ENCODE measurements around the gene ZMYND15.

ZMYND15 gene

DNA sequence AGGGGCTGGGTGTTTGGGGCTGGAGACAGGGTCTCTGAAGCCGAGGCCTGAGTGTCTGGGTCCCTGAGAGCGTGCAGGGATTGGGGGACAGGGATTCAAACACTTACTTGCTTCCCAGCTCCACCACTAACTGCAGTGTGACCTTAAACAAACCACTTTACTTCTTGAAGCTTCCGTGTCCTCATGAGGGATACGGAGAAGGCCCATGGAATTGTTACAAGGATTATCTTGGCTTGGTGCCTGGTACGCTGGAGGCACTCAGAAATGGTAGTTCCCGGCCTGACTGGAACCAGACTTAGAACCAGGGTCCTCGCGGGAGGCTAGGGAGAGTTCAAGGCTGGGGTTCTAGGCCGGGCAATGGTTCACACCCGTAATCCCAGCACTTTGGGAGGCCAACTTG lies 3.0 kb downstream of the ZMYND15 start:
- DNase-seq (ENCODE audit: low read depth in 2 of 2): no peak

DNA sequence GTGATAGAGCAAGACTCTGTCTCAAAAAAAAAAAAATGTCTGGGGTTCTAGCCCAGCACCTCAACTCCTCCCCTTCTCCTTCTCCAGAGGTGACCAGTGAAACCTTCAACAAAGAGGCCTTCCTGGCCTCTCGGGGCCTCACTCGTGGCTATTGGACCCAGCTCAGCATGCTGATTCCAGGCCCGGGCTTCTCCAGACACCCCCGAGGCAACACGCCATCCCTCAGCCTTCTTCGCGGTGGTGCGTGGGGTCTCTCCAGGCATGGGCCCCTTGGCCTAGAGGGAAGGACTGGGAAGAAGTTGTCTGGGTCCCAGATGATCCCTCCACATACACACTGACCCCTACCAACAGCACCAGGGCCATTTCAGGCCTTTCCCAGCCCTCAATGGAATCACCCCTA lies 3.6 kb downstream of the ZMYND15 start:
- no peak for DNase-seq (ENCODE audit: low read depth in 2 of 2)

DNA sequence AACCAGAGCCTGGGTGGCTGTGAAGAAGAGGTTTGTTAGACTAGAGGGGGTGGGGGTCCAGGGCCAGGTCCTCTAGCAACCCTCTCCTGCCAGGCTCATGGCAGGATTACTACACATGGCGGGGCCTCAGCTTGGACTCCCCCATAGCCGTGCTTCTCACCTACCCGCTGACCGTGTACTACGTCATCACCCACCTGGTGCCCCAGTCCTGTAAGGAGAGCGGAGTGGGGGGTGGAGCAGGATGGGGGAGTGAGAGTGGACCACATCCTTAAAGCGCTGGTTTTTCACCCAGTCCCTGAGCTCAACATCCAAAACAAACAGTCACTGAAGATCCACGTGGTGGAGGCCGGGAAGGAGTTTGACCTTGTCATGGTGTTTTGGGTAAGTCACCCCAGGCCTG lies 4.3 kb downstream of the ZMYND15 start:
- no peak for DNase-seq (ENCODE audit: low read depth in 2 of 2)

DNA sequence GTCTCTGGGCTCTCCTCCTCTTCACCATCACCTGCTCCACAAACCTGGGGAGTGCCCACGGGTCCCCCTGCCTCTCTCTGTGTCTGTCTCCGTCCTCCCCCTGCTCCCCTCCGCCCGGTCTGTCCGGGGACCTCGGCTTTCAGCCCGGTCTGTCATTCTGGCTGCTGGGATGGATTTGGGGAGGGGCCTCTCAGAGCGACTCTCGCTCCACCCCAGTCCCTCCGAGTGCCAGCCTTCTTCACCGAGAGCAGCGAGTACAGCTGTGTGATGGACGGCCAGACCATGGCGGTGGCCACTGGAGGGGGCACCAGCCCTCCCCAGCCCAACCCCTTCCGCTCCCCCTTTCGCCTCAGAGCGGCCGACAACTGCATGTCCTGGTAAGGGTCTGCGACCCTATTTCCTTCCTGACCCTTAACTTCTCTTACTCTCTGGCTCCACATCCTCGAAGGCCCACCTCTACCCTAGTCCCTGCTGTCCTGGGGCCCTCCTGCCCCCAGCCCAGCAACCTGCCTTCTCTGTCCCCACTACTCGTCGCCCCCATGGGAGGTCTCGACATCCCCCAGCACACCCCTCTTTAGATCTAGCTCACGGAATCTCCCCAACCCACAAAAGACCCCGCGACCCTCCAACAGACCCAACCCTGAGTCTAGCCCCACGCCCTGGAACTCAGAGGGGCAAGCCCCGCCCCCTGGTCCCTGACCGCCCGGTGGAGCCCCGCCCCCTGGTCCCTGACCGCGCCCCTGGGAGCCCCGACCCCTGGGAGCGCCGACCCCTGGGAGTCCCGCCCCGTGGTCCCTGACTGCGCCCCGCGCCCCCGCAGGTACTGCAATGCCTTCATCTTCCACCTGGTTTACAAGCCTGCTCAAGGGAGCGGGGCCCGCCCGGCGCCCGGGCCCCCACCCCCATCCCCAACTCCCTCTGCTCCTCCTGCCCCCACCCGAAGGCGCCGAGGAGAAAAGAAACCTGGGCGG lies 5.7 kb downstream of the ZMYND15 start:
- no peak for DNase-seq (ENCODE audit: low read depth in 2 of 2)

DNA sequence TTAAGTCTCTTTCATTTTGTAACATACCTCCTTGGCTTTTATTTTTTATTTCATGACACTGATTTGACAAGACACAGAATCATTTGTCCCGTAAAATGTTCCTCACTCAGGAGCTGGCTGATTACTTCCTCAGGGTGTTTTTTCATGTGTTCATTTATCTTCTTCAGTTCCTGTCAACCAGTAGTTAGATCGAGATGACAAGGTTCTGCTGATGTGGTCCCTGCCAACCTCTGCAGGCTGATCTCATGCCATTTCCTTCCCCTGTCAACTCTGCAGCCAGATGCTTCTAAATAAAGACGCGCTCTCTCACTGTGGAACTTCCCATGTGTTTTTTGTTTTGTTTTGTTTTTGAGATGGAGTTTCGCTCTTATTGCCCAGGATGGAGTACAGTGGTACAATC lies 8.2 kb downstream of the ZMYND15 start:
- no peak for DNase-seq (ENCODE audit: low read depth in 2 of 2)

DNA sequence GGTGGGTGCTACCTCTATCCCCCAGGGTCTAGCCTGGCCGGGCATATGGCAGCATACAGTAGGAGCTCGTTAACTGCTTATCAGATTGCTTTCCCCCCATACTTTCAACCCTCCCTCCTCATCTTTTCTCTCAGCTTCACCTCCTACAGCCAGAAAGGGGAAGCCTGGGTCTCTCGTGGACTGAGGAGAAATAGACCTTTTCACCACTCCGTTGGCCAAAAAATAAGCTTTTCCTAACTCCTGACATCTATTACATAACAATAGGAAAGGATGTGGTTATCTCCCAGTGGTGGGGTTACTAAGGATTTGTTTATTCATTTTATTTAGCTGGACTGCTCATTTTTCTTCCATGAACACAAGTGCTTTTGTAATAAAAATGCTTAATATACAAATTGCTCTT lies 9.1 kb downstream of the ZMYND15 start:
- no peak for DNase-seq (ENCODE audit: low read depth in 2 of 2)

DNA sequence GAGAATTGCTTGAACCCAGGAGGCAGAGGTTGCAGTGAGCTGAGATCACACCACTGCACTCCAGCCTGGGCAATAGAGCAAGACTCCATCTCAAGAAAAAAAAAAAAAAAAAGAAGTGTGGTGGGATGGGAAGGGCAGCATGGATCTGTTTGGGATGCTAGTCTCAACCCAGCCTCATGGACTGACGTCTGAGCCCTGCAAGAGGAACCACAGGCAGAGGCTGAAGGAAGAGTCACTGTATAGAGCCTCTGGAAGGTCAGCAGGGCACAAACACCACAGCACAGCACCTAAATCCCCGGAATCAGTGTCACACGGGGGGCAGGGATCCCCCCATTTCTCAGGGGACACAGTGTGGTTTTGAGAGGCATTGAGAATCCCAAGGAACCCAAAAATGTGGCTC lies 11.0 kb downstream of the ZMYND15 start:
- DNase-seq (ENCODE audit: low read depth in 2 of 2): no peak

DNA sequence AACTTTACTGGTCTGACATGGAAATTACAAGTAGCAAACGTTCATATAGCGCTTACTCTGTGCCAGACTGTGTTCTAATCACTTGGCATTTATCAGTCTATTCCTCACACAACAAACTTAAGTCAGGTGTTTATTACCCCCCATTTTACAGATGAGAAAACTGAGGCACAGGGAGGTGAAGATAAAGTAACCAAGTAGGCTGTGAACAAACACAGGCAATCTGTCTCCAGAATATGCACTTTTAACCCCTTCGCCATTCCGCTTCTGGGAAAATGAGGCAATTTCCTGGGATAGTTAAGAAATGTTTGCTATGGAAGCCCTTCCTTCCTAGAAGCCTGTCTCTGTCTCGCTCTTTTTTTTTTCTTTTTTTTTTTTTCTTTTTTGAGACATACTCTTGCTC lies 12.3 kb downstream of the ZMYND15 start:
- DNase-seq (ENCODE audit: low read depth in 2 of 2): no peak

DNA sequence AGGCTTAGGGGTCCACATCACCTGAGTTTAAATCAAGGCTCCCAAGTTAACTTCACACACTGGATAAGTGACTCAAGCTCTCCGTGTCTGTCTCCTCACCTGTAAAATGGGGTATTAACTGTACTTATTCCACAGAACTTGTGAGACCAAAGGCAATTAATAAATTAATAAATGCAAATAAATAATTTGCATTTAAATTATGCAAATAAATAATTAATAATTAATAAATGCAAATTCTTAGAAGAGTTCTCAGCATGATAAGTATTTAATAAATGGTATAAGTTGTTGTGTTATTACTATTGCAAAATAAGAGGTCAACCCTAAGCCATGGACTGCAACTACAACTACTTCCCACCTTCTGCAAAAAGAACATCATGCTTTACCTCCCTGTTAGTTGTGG lies 13.8 kb downstream of the ZMYND15 start:
- DNase-seq (ENCODE audit: low read depth in 2 of 2): no peak

DNA sequence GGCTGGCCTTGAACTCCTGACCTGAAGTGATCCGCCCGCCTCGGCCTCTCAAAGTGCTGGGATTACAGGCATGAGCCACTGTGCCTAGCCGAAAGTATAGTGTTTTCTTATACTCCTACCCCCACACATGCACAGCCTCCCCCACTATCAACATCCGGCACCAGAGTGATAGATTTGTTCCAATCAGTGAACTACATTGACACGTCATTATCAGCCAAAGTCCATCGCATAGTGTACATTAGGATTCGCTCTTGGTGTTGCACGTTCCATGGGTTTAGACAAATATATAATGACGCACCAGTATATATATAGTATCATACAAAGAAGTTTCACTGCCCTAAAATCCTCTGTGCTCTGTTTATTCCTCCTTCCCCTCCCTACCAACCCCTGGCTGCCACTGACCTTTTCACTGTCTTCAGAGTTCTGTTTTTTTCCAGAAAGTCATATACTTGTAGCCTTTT lies 20.2 kb downstream of the ZMYND15 start:
- DNase-seq (ENCODE audit: low read depth in 2 of 2): no peak

DNA sequence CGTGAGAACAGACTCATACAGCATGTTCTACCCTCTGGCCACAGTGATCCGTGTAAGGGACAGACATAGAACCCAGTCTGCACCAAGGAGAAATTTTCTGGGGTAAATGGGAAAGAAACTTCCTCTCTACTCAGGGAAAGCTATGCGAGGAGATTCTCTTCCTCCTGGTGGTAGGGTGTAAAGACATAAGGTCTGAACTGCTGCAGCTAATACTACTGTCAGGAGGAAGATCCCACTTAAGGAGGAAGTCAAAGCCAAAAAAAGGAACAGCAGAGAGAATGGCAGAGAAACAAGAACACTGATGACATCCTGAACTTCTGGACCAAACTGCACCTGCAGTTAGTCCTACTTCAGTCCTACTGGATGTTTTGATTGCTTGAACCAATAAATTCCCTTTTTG lies 25.0 kb downstream of the ZMYND15 start:
- no peak for DNase-seq (ENCODE audit: low read depth in 2 of 2)

DNA sequence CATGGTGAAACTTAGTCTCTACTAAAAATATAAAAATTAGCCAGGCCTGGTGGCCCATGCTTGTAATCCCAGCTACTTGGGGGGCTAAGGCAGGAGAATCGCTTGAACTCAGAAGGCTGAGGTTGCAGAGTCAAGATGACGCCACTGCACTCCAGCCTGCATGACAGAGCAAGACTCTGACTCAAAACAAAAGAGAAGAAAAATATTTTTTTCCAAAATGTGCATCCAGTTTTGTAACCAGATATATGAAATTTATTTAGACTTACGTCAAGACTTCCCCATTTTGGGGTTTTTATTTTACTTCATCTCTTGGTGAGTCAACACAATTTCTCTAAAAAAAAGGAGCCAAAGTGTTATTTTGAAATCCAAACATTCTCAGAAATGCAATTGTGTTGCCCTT lies 26.6 kb downstream of the ZMYND15 start:
- no peak for DNase-seq (ENCODE audit: low read depth in 2 of 2)

DNA sequence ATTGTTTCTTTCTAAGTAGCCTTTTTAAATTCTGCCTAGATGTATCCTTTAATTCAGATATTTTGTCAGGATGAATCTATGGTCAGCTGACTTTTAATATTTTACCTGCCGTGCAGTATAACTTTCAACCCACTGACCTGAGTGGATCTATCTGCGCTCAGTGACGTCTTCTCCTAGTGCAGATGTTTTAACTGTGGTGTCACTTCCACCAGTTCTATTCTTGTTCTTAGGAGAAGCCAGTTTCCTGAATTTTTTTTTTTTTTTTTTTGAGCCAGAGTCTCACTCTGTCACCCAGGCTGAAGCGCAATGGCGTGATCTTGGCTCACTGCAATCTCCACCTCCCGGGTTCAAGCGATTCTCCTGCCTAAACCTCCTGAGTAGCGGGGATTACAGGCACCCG lies 27.1 kb downstream of the ZMYND15 start:
- no peak for DNase-seq (ENCODE audit: low read depth in 2 of 2)

DNA sequence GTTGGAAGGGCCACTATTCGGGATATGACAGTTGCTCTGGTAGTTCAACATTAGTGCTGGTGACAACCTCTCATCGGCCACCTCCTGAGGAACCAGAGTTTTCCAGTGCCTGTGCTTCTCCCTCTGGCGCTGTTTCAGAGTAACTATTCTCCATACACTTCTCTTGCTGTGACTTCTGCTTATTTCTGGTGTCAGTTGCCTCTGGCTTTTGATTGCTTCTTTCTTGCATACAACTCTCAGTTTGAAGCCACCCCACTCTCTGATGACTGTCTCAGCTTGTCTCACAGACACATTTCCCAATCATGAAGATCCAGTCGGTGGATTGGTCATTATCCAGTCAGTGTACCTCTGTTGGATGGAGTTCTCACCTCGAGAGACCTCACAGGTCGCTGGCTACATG lies 28.7 kb downstream of the ZMYND15 start:
- no peak for DNase-seq (ENCODE audit: low read depth in 2 of 2)

DNA sequence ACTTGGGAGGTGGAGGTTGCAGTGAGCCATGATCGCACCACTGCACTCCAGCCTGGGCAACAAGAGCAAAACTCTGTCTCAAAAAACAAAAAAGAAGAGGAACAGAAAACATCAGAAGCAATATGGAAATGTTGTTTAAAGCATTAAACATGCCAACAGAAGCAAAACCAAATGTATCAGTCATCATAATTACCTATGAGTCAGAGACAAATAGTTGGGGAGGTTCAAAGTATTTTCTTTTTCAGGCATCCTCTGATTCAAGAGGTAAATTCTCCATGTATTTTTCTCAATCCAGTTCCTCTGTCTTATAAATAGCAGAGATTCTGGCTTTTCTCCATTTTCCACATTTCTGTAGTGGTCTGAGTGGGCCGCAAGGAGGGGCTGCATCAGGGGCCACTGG lies 30.0 kb downstream of the ZMYND15 start:
- no peak for DNase-seq (ENCODE audit: low read depth in 2 of 2)

DNA sequence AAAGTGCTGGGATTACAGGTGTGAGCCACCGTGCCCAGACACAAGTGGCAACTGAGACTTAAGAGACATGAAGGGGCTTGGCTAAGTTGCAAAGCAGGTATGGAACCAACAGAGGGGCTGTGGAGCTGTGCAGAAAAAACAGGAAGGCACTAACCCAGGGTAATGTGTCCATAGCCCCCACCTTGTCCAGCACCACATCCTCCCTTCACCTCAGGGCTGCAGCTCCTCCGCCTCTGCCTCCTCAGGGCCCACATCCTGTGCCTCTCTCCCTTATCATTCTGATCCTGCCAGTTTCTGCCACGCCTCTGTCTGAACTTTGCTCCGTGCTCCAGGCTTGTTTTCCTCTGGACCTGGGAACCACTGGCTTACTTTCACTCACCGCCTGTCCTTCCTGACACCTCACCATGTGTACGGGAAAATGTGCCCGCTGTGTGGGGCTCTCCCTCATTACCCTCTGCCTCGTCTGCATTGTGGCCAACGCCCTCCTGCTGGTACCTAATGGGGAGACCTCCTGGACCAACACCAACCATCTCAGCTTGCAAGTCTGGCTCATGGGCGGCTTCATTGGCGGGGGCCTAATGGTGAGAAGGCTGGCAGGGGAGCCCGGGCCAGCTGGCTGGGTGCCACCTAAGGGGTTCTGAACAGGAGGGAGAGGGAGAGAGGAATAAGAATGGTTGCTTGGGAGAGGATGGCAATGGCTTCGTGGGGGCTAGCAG lies 32.0 kb downstream of the ZMYND15 start, which contains the start of gene TM4SF5:
Gene TM4SF5, plus strand, starts transcription at position 368 of the 716 bp plus-strand sequence. Its CDS starts 37 bp downstream, at position 405.
- DNase-seq (ENCODE audit: low read depth in 2 of 2): no peak

DNA sequence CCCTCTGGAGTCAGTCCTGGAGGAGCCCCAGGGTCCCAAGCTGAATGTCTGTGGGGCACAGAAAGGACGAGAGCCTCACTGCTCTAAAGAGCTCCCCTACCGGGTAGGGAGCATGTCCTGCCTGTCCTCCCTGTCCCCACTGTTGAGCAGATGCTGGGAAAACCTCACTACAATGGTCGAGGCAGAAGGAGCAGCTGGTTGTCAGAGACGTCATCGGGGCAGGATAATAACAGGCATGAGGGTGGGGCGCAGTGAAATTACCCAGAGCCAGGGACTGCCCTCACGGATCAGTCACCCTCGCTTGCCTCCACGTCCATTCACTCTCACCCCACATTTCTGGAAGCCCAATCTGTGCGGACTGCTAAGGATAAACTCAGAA lies 32.6 kb downstream of the ZMYND15 start:
- DNase-seq (ENCODE audit: low read depth in 2 of 2): no peak

DNA sequence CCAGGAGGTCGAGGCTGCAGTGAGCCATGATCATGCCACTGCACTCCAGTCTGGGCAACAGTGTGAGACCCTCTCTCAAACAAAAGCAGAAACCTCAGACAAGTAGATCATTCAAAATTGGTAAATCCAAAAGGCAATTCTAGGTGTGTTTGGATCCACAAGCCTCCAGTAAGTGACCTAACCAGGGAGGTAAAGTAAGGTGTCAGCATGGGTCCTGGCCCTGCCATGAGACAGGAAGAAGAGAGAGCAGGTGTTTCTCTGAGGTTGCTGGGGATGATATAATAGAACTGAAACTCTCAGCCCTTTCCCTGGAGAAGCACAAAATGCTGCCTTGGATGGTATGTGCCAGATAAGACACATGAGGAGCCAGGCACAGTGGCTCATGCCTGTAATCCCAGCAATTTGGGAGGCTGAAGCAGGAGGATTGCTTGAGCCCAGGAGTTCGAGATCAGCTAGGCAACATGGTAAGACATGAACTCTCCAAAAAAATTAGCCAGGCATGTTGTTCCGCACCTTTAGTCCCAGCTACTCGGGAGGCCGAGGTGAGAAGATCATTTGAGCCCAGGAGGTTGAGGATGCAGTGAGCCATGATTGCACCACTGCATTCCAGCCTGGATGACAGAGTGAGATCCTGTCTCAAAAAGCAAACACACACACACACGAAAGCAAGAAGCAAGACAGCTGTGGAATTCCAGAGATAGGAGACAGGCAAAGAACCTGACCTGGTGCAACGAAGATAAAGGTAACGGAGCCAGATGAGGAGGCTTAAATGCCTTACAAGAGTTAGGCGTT lies 38.5 kb downstream of the ZMYND15 start:
- no peak for DNase-seq (ENCODE audit: low read depth in 2 of 2)

DNA sequence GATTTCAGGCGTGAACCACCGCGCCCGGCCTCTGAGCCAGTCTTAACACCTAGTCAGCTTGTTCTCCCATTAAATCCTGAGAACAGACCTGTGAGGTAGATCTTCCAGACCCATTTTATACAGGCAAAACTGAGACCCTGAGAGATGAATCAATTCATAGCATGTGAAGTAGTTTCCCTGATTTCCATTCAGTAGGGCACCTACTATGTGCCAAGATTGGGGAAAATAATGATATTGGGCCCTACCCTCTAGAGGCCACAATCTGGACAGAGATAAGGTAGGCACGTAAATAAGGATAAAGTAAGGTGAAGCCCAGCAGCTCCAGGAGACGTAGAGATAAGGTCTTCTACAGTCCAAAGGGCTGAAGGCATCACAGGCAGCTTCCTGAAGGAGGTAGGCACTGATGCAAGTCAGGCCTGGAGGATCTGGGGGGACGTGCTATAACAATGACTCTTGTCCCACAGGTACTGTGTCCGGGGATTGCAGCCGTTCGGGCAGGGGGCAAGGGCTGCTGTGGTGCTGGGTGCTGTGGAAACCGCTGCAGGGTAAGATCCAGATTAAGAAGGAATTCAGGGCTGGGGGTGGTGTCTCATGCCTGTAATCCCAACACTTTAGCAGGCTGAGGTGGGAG lies 40.8 kb downstream of the ZMYND15 start:
- no peak for DNase-seq (ENCODE audit: low read depth in 2 of 2)

DNA sequence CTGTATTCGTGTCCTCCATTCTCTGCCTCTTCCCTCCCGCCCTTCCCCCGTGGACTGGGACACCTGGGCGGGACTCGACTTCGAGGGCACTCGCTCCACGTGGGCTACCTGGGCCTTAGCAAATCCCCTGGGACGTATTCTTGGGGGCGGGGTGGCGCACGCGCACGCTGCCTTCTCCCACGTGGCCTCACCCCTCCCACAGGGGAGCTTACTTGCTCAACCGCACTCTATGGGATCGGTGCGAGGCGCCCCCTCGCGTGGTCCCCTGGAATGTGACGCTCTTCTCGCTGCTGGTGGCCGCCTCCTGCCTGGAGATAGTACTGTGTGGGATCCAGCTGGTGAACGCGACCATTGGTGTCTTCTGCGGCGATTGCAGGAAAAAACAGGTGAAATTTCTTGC lies 43.0 kb downstream of the ZMYND15 start:
- no peak for DNase-seq (ENCODE audit: low read depth in 2 of 2)

DNA sequence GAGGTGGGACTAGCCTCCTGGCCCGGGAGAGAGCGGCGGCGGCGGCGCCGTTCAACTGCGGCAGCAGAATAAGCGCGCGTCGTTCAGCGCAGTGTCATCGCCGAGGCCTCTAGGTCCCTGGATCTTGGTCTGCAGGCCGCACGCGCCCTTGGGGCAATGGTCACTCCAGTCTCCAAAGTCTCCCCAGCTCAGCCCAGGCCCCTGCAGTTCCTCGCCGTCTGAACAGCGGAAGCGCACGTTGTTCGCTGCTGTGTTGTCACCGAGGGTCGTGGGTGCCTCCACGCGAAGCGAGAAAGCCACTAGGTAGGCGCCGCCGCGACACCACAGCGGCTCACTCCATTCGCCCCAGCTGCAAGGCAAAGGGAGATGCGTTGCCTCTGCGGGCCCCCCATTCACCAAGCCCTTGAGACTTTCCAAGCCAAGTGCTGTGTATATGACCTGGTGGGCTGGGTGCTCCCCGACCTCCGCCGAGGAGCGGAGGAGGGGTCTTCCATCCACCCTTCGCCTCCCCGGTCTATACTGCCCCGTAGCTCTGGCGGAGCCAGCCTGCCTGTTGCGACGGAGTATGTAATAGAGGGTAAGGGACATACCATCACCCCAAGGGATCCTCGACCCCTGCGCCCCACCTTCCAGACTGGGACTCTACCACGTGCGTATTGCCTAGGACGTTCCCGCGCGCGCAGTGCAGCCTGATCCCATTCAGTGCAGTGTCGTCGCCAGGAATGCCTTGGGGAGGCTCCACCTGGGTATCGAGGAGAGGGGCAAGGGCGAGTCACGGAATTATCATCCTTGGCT lies 45.9 kb downstream of the ZMYND15 start:
- no peak for DNase-seq (ENCODE audit: low read depth in 2 of 2)
